K562 treated with DMSO at 1 percent for 12 hours (cell line): ENCODE results near the gene CTAGE1. TPM values are rescaled to one million over a fixed set of nuclear protein-coding genes. Genes with fewer than 3 reads are reported as not detected.

Experiments
- total RNA-seq: library from RNA; unstranded; fragments of 300-600 nt; gene quantifications from 2 replicates; pipeline ENCODE4 v1.2.3, GENCODE V29; 2022; ENCODE audit not compliant: insufficient read depth

The CTAGE1 gene
- not detected in 2 replicates for total RNA-seq

GRCh38 chr18:22417496-22418188, at the start of gene CTAGE1:
Gene CTAGE1 (minus strand): TSS chr18:22417915. CDS start chr18:22417811, 104 bp downstream.

Other genes starting within 250 kb of the CTAGE1 start
- not detected in 2 replicates for gene GATA6, start 248.3 kb downstream of the CTAGE1 start, total RNA-seq